ENCODE data around the gene ZNF584.

Gene ZNF584

DNA sequence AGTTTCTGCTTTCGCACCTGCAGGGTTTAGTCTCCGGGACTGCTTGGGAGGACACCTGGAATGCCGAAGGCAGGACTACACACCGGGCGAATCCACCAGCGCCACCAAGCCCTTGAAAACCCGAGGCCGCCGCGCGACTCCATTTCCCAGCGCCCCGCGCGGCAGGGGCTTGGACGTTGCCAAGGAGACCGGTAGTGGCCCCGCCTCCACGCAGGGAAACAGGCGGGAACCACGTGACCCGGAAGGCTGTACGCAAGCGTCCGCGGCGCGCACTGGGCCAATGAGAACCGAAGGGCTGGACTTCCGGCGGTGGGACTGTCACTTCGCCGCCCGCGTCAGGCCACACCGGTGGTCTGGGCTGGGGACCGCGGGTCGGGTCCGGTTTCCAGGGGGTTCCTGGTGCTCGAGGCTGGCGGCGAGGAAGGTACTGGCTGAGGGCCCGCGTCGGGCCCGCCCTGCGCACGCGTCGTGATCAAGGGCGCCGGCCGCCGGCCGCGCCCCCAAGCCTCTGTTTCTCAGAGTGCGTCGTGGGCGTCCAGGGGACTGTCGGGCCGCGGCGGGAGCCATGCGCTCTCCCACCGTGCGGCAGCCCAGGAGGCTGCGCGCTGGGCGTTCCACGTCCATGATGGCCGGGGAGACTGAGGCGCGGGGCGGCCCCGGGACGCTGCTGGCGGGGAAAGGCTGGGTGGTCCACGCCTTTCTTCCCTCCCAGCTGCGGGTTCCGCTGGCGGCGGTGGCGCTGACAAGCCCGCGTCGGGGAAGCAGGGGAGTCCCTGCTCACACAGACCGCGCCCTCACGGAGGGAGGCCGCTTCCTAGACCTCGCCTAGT lies 58.5 kb downstream of the ZNF584 start, which contains the start of gene ZNF324:
Gene ZNF324, plus strand, starts transcription at position 321 of the 830 bp plus-strand sequence. CDS start 2,106 bp downstream, outside the sequence.
- peak; percentile 93 to 99 for DNase-seq

Measured in NCI-H446 (cell line).